ENCODE measurements around the gene CYP24A1.

Gene CYP24A1

GRCh38 chr20:54201268-54201846, 27.6 kb upstream of the CYP24A1 start:
- no peak for DNase-seq

- no peak for DNase-seq
These were observed 26.9 kb upstream of the CYP24A1 start for GRCh38 chr20:54200487-54201267.

GRCh38 chr20:54199721-54200176, 26.0 kb upstream of the CYP24A1 start:
- peak; percentile 77 to 85 for DNase-seq

GRCh38 chr20:54199283-54199682, 25.5 kb upstream of the CYP24A1 start:
- no peak for DNase-seq

- peak; percentile 44 to 49 for DNase-seq
These were observed 24.1 kb upstream of the CYP24A1 start for GRCh38 chr20:54197621-54198604.

GRCh38 chr20:54195483-54196472, 22.0 kb upstream of the CYP24A1 start:
- DNase-seq: peak in 1 of 2 donors; percentile 21

GRCh38 chr20:54194724-54195438, 21.1 kb upstream of the CYP24A1 start:
- DNase-seq: no peak

GRCh38 chr20:54193817-54194216, 20.0 kb upstream of the CYP24A1 start:
- no peak for DNase-seq

- no peak for DNase-seq
These were observed 16.4 kb upstream of the CYP24A1 start for GRCh38 chr20:54190217-54190616.

GRCh38 chr20:54189630-54190029, 15.8 kb upstream of the CYP24A1 start:
- no peak for DNase-seq

- DNase-seq: no peak
These were observed 14.5 kb upstream of the CYP24A1 start for GRCh38 chr20:54188132-54188849.

GRCh38 chr20:54184904-54185626, 11.3 kb upstream of the CYP24A1 start:
- DNase-seq: no peak

- DNase-seq: no peak
These were observed 10.3 kb upstream of the CYP24A1 start for GRCh38 chr20:54184071-54184470.

GRCh38 chr20:54180931-54181330, 7.1 kb upstream of the CYP24A1 start:
- no peak for DNase-seq

GRCh38 chr20:54179946-54180345, 6.2 kb upstream of the CYP24A1 start:
- no peak for DNase-seq

GRCh38 chr20:54178256-54178655, 4.5 kb upstream of the CYP24A1 start:
- DNase-seq: no peak

GRCh38 chr20:54177378-54177777, 3.6 kb upstream of the CYP24A1 start:
- DNase-seq: no peak

- no peak for DNase-seq
These were observed 2.8 kb upstream of the CYP24A1 start for GRCh38 chr20:54176610-54177009.

GRCh38 chr20:54174457-54175175, 830 bp upstream of the CYP24A1 start:
- DNase-seq: peak in 1 of 2 donors; percentile 5
